H1 (cell line): Measurements from ENCODE around the gene VOPP1.

Experiments
- CBX5 ChIP-seq: fragments of 300-800, 300-1000 bp; sonication (generic); IDR thresholded peaks from 2 replicates; pipeline ENCODE4 v1.7.1; 2016; ENCODE audit warnings: antibody characterized with exemption, low read length, low read depth
- CEBPB ChIP-seq: IDR thresholded peaks from 2 replicates; pipeline ENCODE4 v1.6.1; 2012; ENCODE audit warnings: low read depth, low read length
- CREB1 ChIP-seq: IDR thresholded peaks from 2 replicates; pipeline ENCODE4 v1.6.1; 2012; ENCODE audit warnings: inconsistent platforms
- CTCF ChIP-seq, 3 experiments: IDR thresholded peaks; 1 replicate in 2 of 3; 2 replicates in 1 of 3; pipeline versions ENCODE4 v1.5.1 to v1.6.1; 2011; ENCODE audit warnings: low read length in 3 of 3, mild to moderate bottlenecking in 3 of 3, inconsistent platforms in 2 of 3, low read depth in 1 of 3, moderate library complexity in 1 of 3; ENCODE audit not compliant: insufficient read depth in 1 of 3; ENCODE audit errors: control extremely low read depth in 1 of 3
- EGR1 ChIP-seq: IDR thresholded peaks from 2 replicates; pipeline ENCODE4 v1.6.1; 2011; ENCODE audit warnings: low read depth, low read length, borderline replicate concordance
- GABPA ChIP-seq: IDR thresholded peaks from 2 replicates; pipeline ENCODE4 v1.6.1; 2011; ENCODE audit warnings: mild to moderate bottlenecking, low read length, moderate library complexity, borderline replicate concordance; ENCODE audit not compliant: insufficient read depth
- MAFK ChIP-seq: IDR thresholded peaks from 2 replicates; pipeline ENCODE4 v1.6.1; 2012; ENCODE audit warnings: low read depth, mild to moderate bottlenecking, improper control_type of control experiment, low read length
- POLR2A ChIP-seq, 2 experiments: IDR thresholded peaks; 1 replicate in 1 of 2; 2 replicates in 1 of 2; pipeline ENCODE4 v1.6.1; 2011; ENCODE audit warnings: low read depth in 2 of 2, low read length in 2 of 2, mild to moderate bottlenecking in 2 of 2; ENCODE audit errors: control extremely low read depth in 1 of 2
- SIN3A ChIP-seq, 2 experiments: IDR thresholded peaks in 1 of 2; conservative IDR thresholded peaks in 1 of 2; 2 replicates each; pipeline ENCODE4 v1.6.1; 2011 to 2012; ENCODE audit warnings: low read length in 2 of 2, improper control_type of control experiment in 1 of 2, low read depth in 1 of 2, mild to moderate bottlenecking in 1 of 2
- TCF12 ChIP-seq: IDR thresholded peaks from 2 replicates; pipeline ENCODE4 v1.6.1; 2011; ENCODE audit warnings: low read depth, mild to moderate bottlenecking, low read length
- ZNF274 ChIP-seq: IDR thresholded peaks from 2 replicates; pipeline ENCODE4 v1.7.0; 2012; ENCODE audit warnings: low read length, borderline replicate concordance; ENCODE audit errors: extremely low read depth

- TF ChIP-seq CREB1 (no peak), CTCF (IDR thresholded peaks at IDR 0.05; ENCODE audit: control extremely low read depth in 1 of 3, insufficient read depth in 1 of 3, low read depth in 1 of 3, low read length in 3 of 3) (no peak), MAFK (no peak), TCF12 (no peak), CEBPB (no peak), EGR1 (no peak), ZNF274 (no peak), GABPA (no peak), CBX5 (no peak), POLR2A (IDR thresholded peaks at IDR 0.05; ENCODE audit: control extremely low read depth in 1 of 2, low read depth in 2 of 2, low read length in 2 of 2) (no peak), SIN3A (conservative IDR thresholded peaks at IDR 0.05 in 1 of 2, IDR thresholded peaks at IDR 0.05 in 1 of 2; ENCODE audit: low read depth in 1 of 2, low read length in 2 of 2) (no peak)
Observed at GRCh38 chr7:55592492-55592891, 20.2 kb upstream of the VOPP1 start.
